Endothelial cell of umbilical vein (primary cell): Measurements from ENCODE around the gene HES6. TPM values are rescaled to one million over a fixed set of nuclear protein-coding genes. Genes with fewer than 3 reads are reported as not detected.

ENCODE experiments used
- BruUV-seq: library from RNA; stranded (reverse); fragments of 400-500 nt; replicated peaks from 2 replicates; lab custom pipeline; 2021; lab: Mats Ljungman, UMichigan
- CTCF ChIA-PET: fragments of 300-600, 350-600 bp; sonication (Branson Sonifier 250); formaldehyde crosslinking; loops from one replicate; lab custom pipeline; 2021; ENCODE audit warnings: antibody characterized with exemption, inconsistent platforms; lab: Charles Lee
- POLR2A ChIA-PET: fragments of 300-600, 350-600 bp; sonication (Branson Sonifier 250); formaldehyde crosslinking; loops from one replicate; lab custom pipeline; 2021; ENCODE audit warnings: antibody characterized with exemption, inconsistent platforms; lab: Charles Lee
- DNase-seq: peaks from one replicate; pipeline ENCODE4 v3.0.0-alpha.2; 2011; ENCODE audit warnings: low read depth, low spot score
- FAIRE-seq: peaks from 2 replicates; lab custom pipeline; 2011; peaks lifted over from hg19 to GRCh38; lab: Jason Lieb, UNC
- H2AFZ ChIP-seq: 2 replicates; pipeline ENCODE4 v1.6.0; 2012; ENCODE audit warnings: low read depth, low read length, control low read depth, inconsistent platforms
- H3K27ac ChIP-seq: 2 replicates; pipeline ENCODE4 v1.5.1; 2011; ENCODE audit warnings: low read depth, mild to moderate bottlenecking, control low read depth, low read length, moderate library complexity; ENCODE audit not compliant: insufficient read depth
- H3K27me3 ChIP-seq, 2 experiments: 2 replicates each; pipeline versions ENCODE4 v1.6.0 to v1.6.1; 2011; ENCODE audit warnings: low read length in 2 of 2, mixed read lengths in 1 of 2; ENCODE audit not compliant: control insufficient read depth in 2 of 2, insufficient read depth in 2 of 2
- H3K36me3 ChIP-seq, 2 experiments: 2 replicates in 1 of 2; 3 replicates in 1 of 2; pipeline ENCODE4 v1.5.1; 2011; ENCODE audit warnings: low read length in 2 of 2, mild to moderate bottlenecking in 1 of 2, moderate library complexity in 1 of 2; ENCODE audit not compliant: control insufficient read depth in 2 of 2, insufficient read depth in 2 of 2; ENCODE audit errors: extremely low read depth in 1 of 2
- H3K4me1 ChIP-seq: 3 replicates; pipeline ENCODE4 v1.5.1; 2011; ENCODE audit warnings: mild to moderate bottlenecking, low read length; ENCODE audit not compliant: control insufficient read depth, insufficient read depth; ENCODE audit errors: extremely low read depth
- H3K4me2 ChIP-seq: 2 replicates; pipeline ENCODE4 v1.6.1; 2011; ENCODE audit warnings: low read length, control low read depth, mixed read lengths; ENCODE audit not compliant: insufficient read depth
- H3K4me3 ChIP-seq, 3 experiments: fragments of 200-600 bp in 1 of 3; sonication (generic), shearing (Covaris generic) in 1 of 3; replicated peaks in 1 of 3; 2 replicates each; pipeline ENCODE4 v1.5.1; 2011 to 2016; ENCODE audit warnings: control low read depth in 3 of 3, low read length in 3 of 3, mild to moderate bottlenecking in 2 of 3, inconsistent platforms in 1 of 3, low read depth in 1 of 3, moderate library complexity in 1 of 3; ENCODE audit not compliant: insufficient read depth in 1 of 3
- H3K79me2 ChIP-seq: 2 replicates; pipeline ENCODE4 v1.6.0; 2012; ENCODE audit warnings: low read length, inconsistent platforms; ENCODE audit not compliant: control insufficient read depth, insufficient read depth
- H3K9ac ChIP-seq: replicated peaks from 2 replicates; pipeline ENCODE3; 2011; ENCODE audit warnings: low read length, control low read depth; ENCODE audit not compliant: insufficient read depth; ENCODE audit errors: extremely low read depth
- H3K9me1 ChIP-seq: replicated peaks from 3 replicates; pipeline ENCODE4 v1.6.0; 2011; ENCODE audit warnings: mild to moderate bottlenecking, low read length; ENCODE audit not compliant: control insufficient read depth, insufficient read depth; ENCODE audit errors: extremely low read depth
- H3K9me3 ChIP-seq: replicated peaks from 2 replicates; pipeline ENCODE4 v1.5.1; 2012; ENCODE audit warnings: low read length, inconsistent platforms; ENCODE audit not compliant: control insufficient read depth, insufficient read depth
- H4K20me1 ChIP-seq: replicated peaks from 2 replicates; pipeline ENCODE3; 2011; ENCODE audit warnings: mild to moderate bottlenecking, low read length; ENCODE audit not compliant: control insufficient read depth, insufficient read depth; ENCODE audit errors: extremely low read depth
- CTCF ChIP-seq, 2 donors: IDR thresholded peaks; 1 replicate in 1 of 2; 2 replicates in 1 of 2; pipeline ENCODE4 v1.5.1; 2011; ENCODE audit warnings: low read length in 2 of 2, mild to moderate bottlenecking in 2 of 2, moderate library complexity in 2 of 2, control low read depth in 1 of 2, inconsistent platforms in 1 of 2, low read depth in 1 of 2; ENCODE audit not compliant: insufficient read depth in 1 of 2; ENCODE audit errors: extremely low read depth in 1 of 2
- EZH2 ChIP-seq: IDR thresholded peaks from 2 replicates; pipeline ENCODE4 v1.6.1; 2012; ENCODE audit warnings: borderline replicate concordance, low read depth, mild to moderate bottlenecking, moderate library complexity, low read length, inconsistent platforms; ENCODE audit not compliant: severe bottlenecking
- FOS ChIP-seq: IDR thresholded peaks from 2 replicates; pipeline ENCODE4 v1.6.1; 2011; ENCODE audit warnings: mild to moderate bottlenecking, low read length, moderate library complexity, borderline replicate concordance; ENCODE audit not compliant: insufficient read depth
- GATA2 ChIP-seq: IDR thresholded peaks from 2 replicates; pipeline ENCODE4 v1.7.0; 2011; ENCODE audit warnings: low read depth, mild to moderate bottlenecking, moderate library complexity, mixed read lengths, low read length; ENCODE audit not compliant: insufficient read length, insufficient read depth
- JUN ChIP-seq: IDR thresholded peaks from 2 replicates; pipeline ENCODE4 v1.6.1; 2011; ENCODE audit warnings: borderline replicate concordance, low read depth; ENCODE audit not compliant: insufficient read length, insufficient read depth
- MAX ChIP-seq: IDR thresholded peaks from 2 replicates; pipeline ENCODE4 v1.6.1; 2011; ENCODE audit not compliant: insufficient read depth, insufficient read length
- MYC ChIP-seq: IDR thresholded peaks from one replicate; pipeline ENCODE4 v1.6.1; 2011; ENCODE audit warnings: mild to moderate bottlenecking, low read depth, low read length
- POLR2A ChIP-seq: IDR thresholded peaks from 2 replicates; pipeline ENCODE4 v1.6.1; 2012; ENCODE audit warnings: low read depth, mild to moderate bottlenecking, control low read depth, low read length
- POLR2AphosphoS5 ChIP-seq: IDR thresholded peaks from 2 replicates; pipeline ENCODE4 v1.6.1; 2012; ENCODE audit warnings: low read depth, mild to moderate bottlenecking, control low read depth, low read length, moderate library complexity; ENCODE audit not compliant: insufficient read depth
- dilution Hi-C: fragments of 300-500 bp; cut with MboI; formaldehyde crosslinking; loops from one replicate; pipeline ENCODE4 v1.15.0; 2019; ENCODE audit warnings: low sequenced_read_pairs; ENCODE audit not compliant: extremely low pct_ligation_motif_present
- intact Hi-C: fragments of 100-400 bp; cut with micrococcal nuclease; formaldehyde crosslinking; loops from one replicate; pipeline ENCODE4 v1.10.0; 2022
- polyA plus RNA-seq, 4 experiments: library from polyadenylated mRNA; depleted of rRNA in 3 of 4; stranded (reverse) in 3 of 4; unstranded in 1 of 4; fragments of >200 nt; gene quantifications; 2 replicates each; pipeline versions ENCODE4 v1.2.1 to v1.2.3, GENCODE V29; 2011 to 2012; ENCODE audit warnings: missing spikeins in 1 of 4
- total RNA-seq: library from RNA; stranded (reverse); gene quantifications from 2 replicates; pipeline ENCODE4 v1.2.3, GENCODE V29; 2021

The HES6 gene
- total and polyA plus RNA-seq, 2 donors (not counting 3 experiments of a cell fraction or from before 2014, with no cell fraction given), result 2.2 to 5.1 TPM

GRCh38 chr2:238237431-238238135 is 2.3 kb downstream of the HES6 start:
- BruUV-seq, result no TSS peak
- dilution Hi-C loops, result no loop called here
- Histone ChIP-seq H3K4me1 (peaks cover 3% of the 10 kb centered on the region), H4K20me1 (no peaks in the 10 kb centered on the region), H3K27ac (no peak overlapping the region), H3K4me2 (no peak overlapping the region), H3K9me1 (no peaks in the 10 kb centered on the region), H3K9ac (no peak overlapping the region), H3K27me3 (peaks cover 9 to 12% of the 10 kb centered on the region in 2 experiments), H2AFZ (no peak overlapping the region), H3K4me3 (no peak overlapping the region), H3K79me2 (no peaks in the 10 kb centered on the region), H3K9me3 (no peaks in the 10 kb centered on the region), H3K36me3 (no peaks in the 10 kb centered on the region)
- intact Hi-C loops, result loop anchor here (10.0 kb wide), 1 partner anchor 173 kb away; the partner anchor contains the start of gene SCLY
- FAIRE-seq (no peak), DNase-seq (no peak)
- TF ChIP-seq CTCF (IDR thresholded peaks at IDR 0.05; ENCODE audit: extremely low read depth in 1 of 2, insufficient read depth in 1 of 2, low read depth in 1 of 2, low read length in 2 of 2) (no peak), JUN (no peak)
- POLR2A ChIA-PET, result interaction anchor here (0.6 kb wide), 1 partner anchor 547 kb away, joined by 3 read pairs; no protein-coding TSS in a partner anchor
- CTCF ChIA-PET, result interaction anchor here (1.0 to 3.2 kb wide), 3 partner anchors 16 to 148 kb away, joined by 3 to 10 read pairs (median 3); no protein-coding TSS in a partner anchor

- Histone ChIP-seq H3K79me2 (no peaks in the 10 kb centered on the region), H3K4me1 (peaks cover 3% of the 10 kb centered on the region), H3K9me1 (no peaks in the 10 kb centered on the region), H3K4me3 (no peak overlapping the region), H4K20me1 (no peaks in the 10 kb centered on the region), H2AFZ (no peak overlapping the region), H3K9me3 (no peaks in the 10 kb centered on the region), H3K27me3 (peaks cover 12 to 13% of the 10 kb centered on the region in 2 experiments), H3K27ac (no peak overlapping the region), H3K4me2 (no peak overlapping the region), H3K36me3 (no peaks in the 10 kb centered on the region), H3K9ac (no peak overlapping the region)
- CTCF ChIA-PET, result interaction anchor here (0.8 to 3.2 kb wide), 2 partner anchors 26 to 34 kb away, joined by 3 to 10 read pairs; no protein-coding TSS in a partner anchor
- no peak for DNase-seq
- BruUV-seq, result no TSS peak
- dilution Hi-C loops (no loop called here), intact Hi-C loops (loop anchor here (10.0 kb wide), 1 partner anchor 172 kb away; the partner anchor contains the start of gene SCLY)
- TF ChIP-seq EZH2, result no peak
- TF ChIP-seq MAX, result no peak
- TF ChIP-seq MYC, result no peak
- TF ChIP-seq POLR2A, result no peak
- TF ChIP-seq FOS, result no peak
- TF ChIP-seq GATA2, result no peak
- TF ChIP-seq POLR2AphosphoS5, result no peak
- TF ChIP-seq JUN, result no peak
- no peak for TF ChIP-seq CTCF (IDR thresholded peaks at IDR 0.05; ENCODE audit: extremely low read depth in 1 of 2, insufficient read depth in 1 of 2, low read depth in 1 of 2, low read length in 2 of 2)
- POLR2A ChIA-PET, result no interaction called here
- no peak for FAIRE-seq
Measured at GRCh38 chr2:238236571-238236970, 3.3 kb downstream of the HES6 start.
